A549 (cell line): Measurements from ENCODE around the gene DDX41. TPM values are rescaled to one million over a fixed set of nuclear protein-coding genes. Genes with fewer than 3 reads are reported as not detected.

ENCODE experiments used
- ATAC-seq, 2 experiments: fragments of 200-7000 bp in 1 of 2; fragments of >200 bp in 1 of 2; cut with Nextera tagmentation in 1 of 2; cut with Tn5 transposase in 1 of 2; 3 replicates each; pipeline versions ENCODE4 v1.8.0 to v1.9.1; 2018 to 2020; ENCODE audit warnings: mild to moderate bottlenecking in 1 of 2, moderate library complexity in 1 of 2
- CTCF ChIA-PET: fragments of 300-600 bp; sonication (Branson Sonifier 250); formaldehyde crosslinking; extraction: SDS; loops from one replicate; lab custom pipeline; 2021; ENCODE audit warnings: antibody characterized with exemption, inconsistent platforms; lab: Yijun Ruan, JAX
- POLR2A ChIA-PET: fragments of 350-600 bp; formaldehyde crosslinking; extraction: SDS; loops from one replicate; lab custom pipeline; 2021; ENCODE audit warnings: antibody characterized with exemption, inconsistent platforms; lab: Yijun Ruan, JAX
- DNase-seq, 2 experiments: peaks; one replicate each; pipeline versions ENCODE4 v3.0.0 to v3.0.0-alpha.2; 2011 to 2016; ENCODE audit warnings: low read depth in 1 of 2, low spot score in 1 of 2
- FAIRE-seq: peaks from 2 replicates; lab custom pipeline; 2011; peaks lifted over from hg19 to GRCh38; lab: Jason Lieb, UNC
- H3K27ac ChIP-seq, 2 experiments: fragments of >200 bp; sonication (Bioruptor Twin); formaldehyde crosslinking; 3 replicates each; pipeline ENCODE4 v1.5.1; 2016 to 2017
- H3K4me1 ChIP-seq: fragments of >200 bp; sonication (Bioruptor Twin); formaldehyde crosslinking; 3 replicates; pipeline ENCODE4 v1.6.1; 2016
- H3K4me2 ChIP-seq: fragments of >200 bp; sonication (Bioruptor Twin); formaldehyde crosslinking; 3 replicates; pipeline ENCODE4 v1.6.1; 2016
- H3K4me3 ChIP-seq: fragments of >200 bp; sonication (Bioruptor Twin); formaldehyde crosslinking; 3 replicates; pipeline ENCODE4 v1.5.1; 2016
- H3K9me3 ChIP-seq: fragments of >200 bp; sonication (Bioruptor Twin); formaldehyde crosslinking; 3 replicates; pipeline ENCODE4 v1.6.1; 2016
- BHLHE40 ChIP-seq: IDR thresholded peaks from 2 replicates; pipeline ENCODE4 v1.6.1; 2012; ENCODE audit warnings: low read depth, low read length, inconsistent platforms
- CBX2 ChIP-seq: fragments of 200-600 bp; sonication (generic); IDR thresholded peaks from 2 replicates; pipeline ENCODE4 v1.6.1; 2016; ENCODE audit warnings: low read depth, mild to moderate bottlenecking, borderline replicate concordance
- CEBPB ChIP-seq, 2 experiments: fragments of >200 bp in 1 of 2; sonication (Bioruptor Twin) in 1 of 2; formaldehyde crosslinking in 1 of 2; IDR thresholded peaks; 2 replicates each; pipeline ENCODE4 v1.6.1; 2012 to 2016
- CTCF ChIP-seq: fragments of >200 bp; sonication (Bioruptor Twin); formaldehyde crosslinking; IDR thresholded peaks from 3 replicates; pipeline ENCODE4 v1.5.1; 2016
- EHMT2 ChIP-seq: fragments of 200-600 bp; sonication (generic); IDR thresholded peaks from 2 replicates; pipeline ENCODE4 v1.6.1; 2016; ENCODE audit warnings: antibody characterized with exemption, low read depth, mild to moderate bottlenecking, moderate library complexity
- EP300 ChIP-seq, 2 experiments: fragments of >200 bp; sonication (Bioruptor Twin); formaldehyde crosslinking; IDR thresholded peaks; 2 replicates in 1 of 2; 3 replicates in 1 of 2; pipeline ENCODE4 v1.6.1; 2016 to 2017
- FOSL2 ChIP-seq, 2 experiments: fragments of 450-650 bp in 1 of 2; fragments of >200 bp in 1 of 2; sonication (Bioruptor Twin) in 1 of 2; formaldehyde crosslinking; IDR thresholded peaks; 2 replicates each; pipeline versions ENCODE4 v1.5.0 to v1.6.1; 2016 to 2020; ENCODE audit warnings: mild to moderate bottlenecking in 1 of 2, moderate library complexity in 1 of 2
- GATA3 ChIP-seq: IDR thresholded peaks from 2 replicates; pipeline ENCODE4 v1.6.1; 2012; ENCODE audit warnings: borderline replicate concordance
- HES2 ChIP-seq: fragments of >200 bp; sonication (Bioruptor Twin); formaldehyde crosslinking; IDR thresholded peaks from 2 replicates; pipeline ENCODE4 v1.6.1; 2016
- JUN ChIP-seq, 2 experiments: fragments of >200 bp; sonication (Bioruptor Twin); formaldehyde crosslinking; IDR thresholded peaks; 2 replicates in 1 of 2; 3 replicates in 1 of 2; pipeline ENCODE4 v1.6.1; 2016 to 2017
- JUNB ChIP-seq: fragments of >200 bp; sonication (Bioruptor Twin); formaldehyde crosslinking; IDR thresholded peaks from 2 replicates; pipeline ENCODE4 v1.6.1; 2016
- KDM1A ChIP-seq: fragments of 200-600 bp; sonication (generic); IDR thresholded peaks from 2 replicates; pipeline ENCODE4 v1.6.1; 2016; ENCODE audit warnings: low read depth, mild to moderate bottlenecking
- MAX ChIP-seq: IDR thresholded peaks from 2 replicates; pipeline ENCODE4 v1.6.1; 2012
- MAZ ChIP-seq: fragments of 150-350 bp; IDR thresholded peaks from 2 replicates; pipeline ENCODE4 v1.6.1; 2014; ENCODE audit warnings: antibody characterized with exemption, low read depth, low read length, borderline replicate concordance
- NFE2L2 ChIP-seq: fragments of 150-350 bp; conservative IDR thresholded peaks from 2 replicates; pipeline ENCODE4 v1.6.1; 2014; ENCODE audit warnings: low read length
- POLR2A ChIP-seq: IDR thresholded peaks from 2 replicates; pipeline ENCODE4 v1.6.1; 2012; ENCODE audit warnings: mild to moderate bottlenecking, low read length
- RCOR1 ChIP-seq: fragments of 150-350 bp; IDR thresholded peaks from 2 replicates; pipeline ENCODE4 v1.6.1; 2014; ENCODE audit warnings: antibody characterized with exemption, low read length, low read depth
- REST ChIP-seq: fragments of 200-600 bp; sonication (generic); IDR thresholded peaks from 2 replicates; pipeline ENCODE4 v1.6.1; 2016; ENCODE audit warnings: antibody characterized with exemption, mild to moderate bottlenecking, moderate library complexity
- RFX5 ChIP-seq: fragments of 450-650 bp; IDR thresholded peaks from 2 replicates; pipeline ENCODE4 v1.7.1; 2014; ENCODE audit warnings: antibody characterized with exemption, mild to moderate bottlenecking, moderate library complexity
- RNF2 ChIP-seq: fragments of 200-600 bp; sonication (generic); IDR thresholded peaks from 2 replicates; pipeline ENCODE4 v1.6.1; 2016; ENCODE audit warnings: low read depth, mild to moderate bottlenecking, antibody characterized with exemption, moderate library complexity, borderline replicate concordance
- SMC3 ChIP-seq: fragments of >200 bp; sonication (Bioruptor Twin); formaldehyde crosslinking; IDR thresholded peaks from 3 replicates; pipeline ENCODE4 v1.6.1; 2018; ENCODE audit warnings: inconsistent platforms
- ZFP36 ChIP-seq: fragments of 450-650 bp; IDR thresholded peaks from 2 replicates; pipeline ENCODE4 v1.6.1; 2014; ENCODE audit warnings: borderline replicate concordance; ENCODE audit not compliant: partially characterized antibody
- ZSCAN20 ChIP-seq: fragments of 250-450 bp; sonication (Bioruptor Pico); IDR thresholded peaks from 2 replicates; pipeline ENCODE4 v1.8.0; 2022; ENCODE audit warnings: mild to moderate bottlenecking, moderate library complexity
- WGBS: methylation state at CpG from one replicate; pipeline ENCODE4 v1.1.6; 2017; ENCODE audit errors: missing lambda C conversion rate; 5-methylcytosine and 5-hydroxymethylcytosine counted together
- polyA plus RNA-seq, 4 experiments: library from polyadenylated mRNA; depleted of rRNA in 3 of 4; stranded (reverse); fragments of >200 nt; fragmentation: RNase III in 1 of 4; extraction: RNeasy Plus Mini Kit Qiagen cat#74134 plus additional on column Dnase treatment in 1 of 4; gene quantifications; 2 replicates in 3 of 4; 3 replicates in 1 of 4; pipeline ENCODE4 v1.2.3, GENCODE V29; 2011 to 2017

DDX41 gene
- polyA plus RNA-seq, 2 of the 4 experiments (the other 2 are of a cell fraction) = 90.7 to 172 TPM

- DNase-seq = peak; percentile 54 to 68
- FAIRE-seq = peak; percentile 59
- peaks cover 30% of the 10 kb centered on the region for H3K4me1 ChIP-seq
- ChIA-PET CTCF (interaction anchor here (0.5 to 4.0 kb wide), 12 partner anchors 9 to 1958 kb away, joined by 3 to 18 read pairs (median 4); no protein-coding TSS in a partner anchor), POLR2A (interaction anchor here (1.1 to 1.5 kb wide), 3 partner anchors 9 to 49 kb away, joined by 3 to 6 read pairs (median 5); partner anchors contain the start of genes DDX41 and PDLIM7)
- peak; percentile 89 to 92 for ATAC-seq
- H3K27ac ChIP-seq = peak overlapping the region; percentile 53 to 79
- no peaks in the 10 kb centered on the region for H3K9me3 ChIP-seq
- peak overlapping the region; percentile 66 for H3K4me2 ChIP-seq
- H3K4me3 ChIP-seq = peak overlapping the region; percentile 25; the same call in 1 of the 3 replicates
- TF ChIP-seq GATA3 (peak; percentile 16; the same call in 1 of the 2 replicates), MAZ (no peak), CTCF (peak; percentile 18; the same call in 1 of the 3 replicates), ZSCAN20 (CRISPR knock-in tag) (no peak), SMC3 (0 out of 3 replicates have a peak, but pooled peaks have one; percentile 10), CEBPB (IDR thresholded peaks at IDR 0.05) (peak; percentile 68 to 87), EP300 (IDR thresholded peaks at IDR 0.05) (0 out of 5 replicates have a peak, but pooled peaks of 1 of the 2 experiments have one; percentile 24), EHMT2 (no peak), HES2 (0 out of 2 replicates have a peak, but pooled peaks have one; percentile 17), JUNB (peak; percentile 57), FOSL2 (IDR thresholded peaks at IDR 0.05) (peak; percentile 86), FOSL2 (CRISPR knock-in tag; IDR thresholded peaks at IDR 0.05) (peak; percentile 86), RCOR1 (no peak)
- WGBS = 63% methylated on average over 1 of the region's 1 CpG
Observed at GRCh38 chr5:177546258-177546741, 29.5 kb upstream of the DDX41 start.

GRCh38 chr5:177545487-177546257 lies 28.9 kb upstream of the DDX41 start:
- POLR2A ChIA-PET = interaction anchor here (1.0 to 1.5 kb wide), 4 partner anchors 8 to 48 kb away, joined by 3 to 6 read pairs (median 4); partner anchors contain the start of genes DDX41 and PDLIM7
- H3K4me1 ChIP-seq = peaks cover 30% of the 10 kb centered on the region
- ATAC-seq = peak; percentile 13 to 40

More at GRCh38 chr5:177545487-177546257, 28.9 kb upstream of the DDX41 start:
- 87% methylated on average over 4 of the region's 4 CpGs for WGBS
- Histone ChIP-seq H3K4me3 (peak overlapping the region; percentile 25; the same call in 2 of the 3 replicates), H3K4me2 (peak overlapping the region; percentile 66), H3K9me3 (no peaks in the 10 kb centered on the region), H3K27ac (peak overlapping the region; percentile 53 to 79)
- DNase-seq = no peak
- FAIRE-seq = no peak
- CTCF ChIA-PET = interaction anchor here (0.5 to 4.0 kb wide), 13 partner anchors 8 to 1959 kb away, joined by 3 to 18 read pairs (median 4); no protein-coding TSS in a partner anchor
- no peak for TF ChIP-seq ZFP36
- no peak for TF ChIP-seq POLR2A
- TF ChIP-seq REST = no peak
- TF ChIP-seq BHLHE40 = no peak
- TF ChIP-seq NFE2L2 = no peak
- TF ChIP-seq EHMT2 = no peak
- 0 out of 5 replicates have a peak, but pooled peaks of 1 of the 2 experiments have one; percentile 8 for TF ChIP-seq JUN (IDR thresholded peaks at IDR 0.05)
- no peak for TF ChIP-seq KDM1A
- TF ChIP-seq CBX2 = no peak
- peak; percentile 61 to 82; a peak in 3 of 4 replicates for TF ChIP-seq CEBPB (IDR thresholded peaks at IDR 0.05)
- TF ChIP-seq RFX5 = no peak
- TF ChIP-seq RNF2 = no peak
- TF ChIP-seq MAX = no peak
- no peak; the same call in 2 of the 3 replicates for TF ChIP-seq CTCF
